BLaER1 (cell line): ENCODE measurements around the gene ALKAL2.

ENCODE experiments used
- H3K27ac ChIP-seq: shearing (Covaris generic); formaldehyde crosslinking; 2 replicates; pipeline ENCODE4 v1.8.1; 2022
- H3K27me3 ChIP-seq: shearing (Covaris generic); formaldehyde crosslinking; 2 replicates; pipeline ENCODE4 v1.8.1; 2022
- H3K36me3 ChIP-seq: shearing (Covaris generic); formaldehyde crosslinking; 2 replicates; pipeline ENCODE4 v1.8.1; 2022
- H3K4me1 ChIP-seq: shearing (Covaris generic); formaldehyde crosslinking; 2 replicates; pipeline ENCODE4 v1.8.1; 2022
- H3K4me2 ChIP-seq: shearing (Covaris generic); formaldehyde crosslinking; 2 replicates; pipeline ENCODE4 v1.8.1; 2022
- H3K4me3 ChIP-seq: shearing (Covaris generic); formaldehyde crosslinking; 2 replicates; pipeline ENCODE4 v1.8.1; 2022
- H3K9ac ChIP-seq: shearing (Covaris generic); formaldehyde crosslinking; 2 replicates; pipeline ENCODE4 v1.8.1; 2022
- H3K9me3 ChIP-seq: shearing (Covaris generic); formaldehyde crosslinking; 2 replicates; pipeline ENCODE4 v1.8.1; 2022
- H4K20me1 ChIP-seq: shearing (Covaris generic); formaldehyde crosslinking; 2 replicates; pipeline ENCODE4 v1.8.1; 2022
- Cebpa-rat ChIP-seq: shearing (Covaris generic); IDR thresholded peaks from 2 replicates; pipeline ENCODE4 v1.8.1; 2022

The ALKAL2 gene

DNA sequence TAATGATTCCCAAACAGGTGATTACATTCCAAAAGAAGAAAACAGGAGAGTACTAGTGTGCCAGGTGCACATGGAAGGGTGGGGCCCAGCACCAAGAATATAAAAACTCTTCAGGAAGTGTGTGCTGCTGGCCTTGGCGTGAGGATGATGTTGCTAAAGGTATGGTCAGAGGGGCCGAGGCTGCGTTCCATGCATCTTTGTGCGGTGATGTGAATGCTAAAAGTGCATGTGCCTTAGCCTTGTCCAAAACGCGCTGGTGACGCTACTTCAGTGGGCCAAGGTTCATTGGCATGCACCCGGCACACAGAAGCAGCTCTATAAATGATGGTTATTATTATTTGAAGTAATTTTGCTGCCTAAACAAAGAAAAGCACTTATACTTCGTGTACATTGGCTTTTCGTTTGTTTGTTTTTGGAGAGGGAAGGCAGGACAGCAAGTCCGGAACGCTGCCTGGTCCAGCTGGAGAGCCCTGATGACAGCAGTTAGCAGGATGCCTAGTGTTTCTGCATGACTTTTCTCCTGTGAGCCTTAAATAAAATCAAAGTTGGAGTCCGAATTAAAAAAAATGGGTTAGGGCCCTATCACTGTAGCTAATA, 2.9 kb downstream of the ALKAL2 start:
- no peak for TF ChIP-seq Cebpa-rat
- Histone ChIP-seq H3K4me3 (no peak overlapping the region), H3K27ac (no peak overlapping the region), H3K9ac (no peak overlapping the region), H3K4me1 (peaks cover 24% of the 10 kb centered on the region), H3K4me2 (no peak overlapping the region), H3K9me3 (no peaks in the 10 kb centered on the region), H3K36me3 (peaks cover 50% of the 10 kb centered on the region), H3K27me3 (peaks cover 52% of the 10 kb centered on the region), H4K20me1 (peaks cover 90% of the 10 kb centered on the region)

DNA sequence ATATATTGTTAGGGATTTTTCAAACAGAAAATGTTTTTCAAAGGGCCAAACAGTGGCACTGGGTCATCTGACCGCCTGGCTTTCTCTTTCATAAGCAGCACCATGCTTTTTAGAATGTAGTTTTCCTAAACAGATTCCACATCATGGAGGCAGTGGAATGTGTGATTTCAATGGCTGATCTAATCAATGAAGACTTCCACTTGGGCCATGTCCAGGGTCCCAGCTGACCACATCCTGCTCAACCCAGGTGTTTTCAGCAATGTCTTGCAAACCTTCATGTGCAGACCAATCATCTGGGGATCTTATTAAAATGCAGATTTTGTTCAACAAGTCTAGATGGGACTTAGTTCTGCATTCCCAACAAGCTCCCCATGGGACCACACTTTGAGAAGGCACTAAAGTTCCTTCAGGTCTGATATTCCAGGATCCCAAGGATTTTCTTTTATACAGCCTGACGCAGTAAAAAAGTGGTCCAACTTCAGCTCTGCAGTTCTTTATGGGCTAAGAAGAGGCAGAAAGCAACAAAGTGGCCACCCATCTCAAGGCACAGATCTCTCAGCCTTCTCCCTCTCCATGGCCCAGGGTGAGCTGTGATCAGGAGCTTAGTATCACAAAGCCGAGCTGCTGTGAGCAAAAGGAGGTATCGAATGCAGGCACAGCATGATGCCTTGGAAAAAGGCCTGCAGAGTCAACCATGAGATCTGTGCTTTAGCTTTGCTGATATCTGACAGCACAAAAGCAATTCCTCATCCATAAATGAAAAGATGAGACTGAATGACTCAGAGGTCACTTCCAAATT, 3.7 kb downstream of the ALKAL2 start:
- no peak overlapping the region for H3K4me3 ChIP-seq
- peaks cover 58% of the 10 kb centered on the region for H3K36me3 ChIP-seq
- H3K9me3 ChIP-seq, result no peaks in the 10 kb centered on the region
- no peak for TF ChIP-seq Cebpa-rat
- H3K4me2 ChIP-seq, result no peak overlapping the region
- peaks cover 91% of the 10 kb centered on the region for H4K20me1 ChIP-seq
- H3K27ac ChIP-seq, result no peak overlapping the region
- no peak overlapping the region for H3K9ac ChIP-seq
- peaks cover 44% of the 10 kb centered on the region for H3K27me3 ChIP-seq
- H3K4me1 ChIP-seq, result peaks cover 16% of the 10 kb centered on the region

DNA sequence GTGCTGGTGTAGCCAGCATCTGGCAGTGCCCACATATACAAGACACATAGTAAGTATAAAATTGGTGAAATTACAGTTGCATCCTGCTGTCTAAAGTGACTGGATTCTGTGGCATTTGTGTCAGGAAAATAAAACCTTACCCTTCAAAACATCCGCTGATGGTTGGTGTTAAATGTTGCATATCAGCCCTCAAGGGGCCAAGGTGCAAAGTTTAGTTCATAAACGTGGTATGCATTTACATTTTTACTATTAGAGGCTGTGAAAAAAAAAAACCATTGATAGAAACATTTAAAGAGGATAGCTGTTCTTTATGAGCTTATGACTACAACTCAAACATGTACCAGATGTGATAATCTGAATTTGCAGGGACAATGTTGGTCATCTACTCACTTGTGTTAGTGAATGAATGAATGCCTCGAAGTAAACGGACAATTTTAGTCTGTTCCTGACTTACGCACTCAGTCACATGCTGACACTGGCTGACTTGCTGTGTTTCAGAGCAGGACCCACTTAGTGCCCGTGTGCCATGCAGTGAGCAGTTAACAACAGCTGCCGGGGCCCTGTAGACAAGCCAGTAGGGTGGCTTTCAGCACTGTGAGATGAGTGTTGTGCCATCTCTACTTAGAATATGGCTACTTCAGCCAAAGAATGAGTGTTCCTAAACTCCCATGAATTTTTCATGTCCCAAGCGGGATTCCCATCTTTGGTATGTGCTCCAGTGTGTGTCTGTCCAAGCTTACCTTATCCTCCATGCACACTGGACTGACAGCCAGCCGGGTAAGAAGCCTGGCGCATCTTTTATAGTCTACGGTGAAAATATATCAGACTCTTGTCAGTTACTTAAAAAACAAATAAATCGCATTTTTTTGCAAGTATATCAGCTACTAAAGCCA, 5.3 kb downstream of the ALKAL2 start:
- H3K9ac ChIP-seq, result no peak overlapping the region
- H3K27me3 ChIP-seq, result peaks cover 30% of the 10 kb centered on the region
- peaks cover 98% of the 10 kb centered on the region for H4K20me1 ChIP-seq
- TF ChIP-seq Cebpa-rat, result no peak
- peaks cover 9% of the 10 kb centered on the region for H3K4me1 ChIP-seq
- no peak overlapping the region for H3K4me3 ChIP-seq
- H3K4me2 ChIP-seq, result no peak overlapping the region
- H3K27ac ChIP-seq, result no peak overlapping the region
- peaks cover 73% of the 10 kb centered on the region for H3K36me3 ChIP-seq
- no peaks in the 10 kb centered on the region for H3K9me3 ChIP-seq

DNA sequence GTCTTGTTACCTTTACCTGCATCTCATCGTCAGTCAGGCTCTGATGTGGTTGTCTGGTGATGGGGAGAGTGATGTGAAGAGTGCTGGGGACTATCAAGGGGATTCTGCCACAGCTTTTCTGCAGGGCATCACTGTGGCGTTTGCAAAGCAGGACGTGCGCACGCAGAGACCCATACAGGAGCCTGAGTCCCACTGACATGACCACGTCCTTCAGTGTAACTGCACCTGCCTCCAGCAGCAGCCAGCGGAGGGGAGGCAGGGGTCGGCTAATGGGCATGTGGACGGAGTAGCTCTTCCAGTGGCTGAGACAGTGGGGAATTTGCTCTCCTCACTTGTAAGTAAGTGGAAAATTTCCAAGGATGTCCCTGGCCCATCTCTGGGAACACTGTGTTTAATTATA, 6.5 kb downstream of the ALKAL2 start:
- Histone ChIP-seq H3K27me3 (peaks cover 18% of the 10 kb centered on the region), H3K36me3 (peaks cover 85% of the 10 kb centered on the region), H3K4me3 (no peak overlapping the region), H3K9ac (no peak overlapping the region), H4K20me1 (peaks cover 99% of the 10 kb centered on the region), H3K27ac (no peak overlapping the region), H3K9me3 (no peaks in the 10 kb centered on the region), H3K4me1 (peaks cover 2% of the 10 kb centered on the region; the same call in 1 of the 2 replicates), H3K4me2 (no peak overlapping the region)
- TF ChIP-seq Cebpa-rat, result no peak

DNA sequence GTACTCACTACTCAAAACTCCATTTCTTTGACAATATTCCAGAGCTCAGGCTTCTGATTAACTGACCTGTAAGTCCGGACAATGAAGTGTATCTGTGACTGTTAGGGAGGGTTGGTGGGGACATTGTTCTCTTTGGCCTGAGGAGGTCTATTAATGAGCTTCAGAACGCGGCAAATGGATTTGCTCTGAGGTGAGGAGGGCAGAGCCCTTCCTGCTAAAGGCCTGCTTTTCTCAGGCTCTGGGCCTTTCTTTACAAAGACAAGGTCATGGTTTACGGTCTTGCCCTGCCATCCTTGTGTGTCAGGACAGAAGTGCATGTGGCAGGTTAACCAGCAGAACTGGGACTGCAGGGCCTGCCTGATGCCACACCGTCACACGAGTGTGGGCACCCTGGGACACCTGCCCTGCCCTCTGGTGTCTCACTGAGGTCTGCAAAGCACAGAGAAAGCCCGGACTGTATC, 7.2 kb downstream of the ALKAL2 start:
- Histone ChIP-seq H3K27ac (no peak overlapping the region), H3K4me1 (peaks cover 9% of the 10 kb centered on the region), H3K36me3 (peaks cover 91% of the 10 kb centered on the region), H3K4me3 (no peak overlapping the region), H3K4me2 (no peak overlapping the region), H3K9me3 (no peaks in the 10 kb centered on the region), H4K20me1 (peaks cover 99% of the 10 kb centered on the region), H3K27me3 (peaks cover 11% of the 10 kb centered on the region), H3K9ac (no peak overlapping the region)
- TF ChIP-seq Cebpa-rat, result no peak

DNA sequence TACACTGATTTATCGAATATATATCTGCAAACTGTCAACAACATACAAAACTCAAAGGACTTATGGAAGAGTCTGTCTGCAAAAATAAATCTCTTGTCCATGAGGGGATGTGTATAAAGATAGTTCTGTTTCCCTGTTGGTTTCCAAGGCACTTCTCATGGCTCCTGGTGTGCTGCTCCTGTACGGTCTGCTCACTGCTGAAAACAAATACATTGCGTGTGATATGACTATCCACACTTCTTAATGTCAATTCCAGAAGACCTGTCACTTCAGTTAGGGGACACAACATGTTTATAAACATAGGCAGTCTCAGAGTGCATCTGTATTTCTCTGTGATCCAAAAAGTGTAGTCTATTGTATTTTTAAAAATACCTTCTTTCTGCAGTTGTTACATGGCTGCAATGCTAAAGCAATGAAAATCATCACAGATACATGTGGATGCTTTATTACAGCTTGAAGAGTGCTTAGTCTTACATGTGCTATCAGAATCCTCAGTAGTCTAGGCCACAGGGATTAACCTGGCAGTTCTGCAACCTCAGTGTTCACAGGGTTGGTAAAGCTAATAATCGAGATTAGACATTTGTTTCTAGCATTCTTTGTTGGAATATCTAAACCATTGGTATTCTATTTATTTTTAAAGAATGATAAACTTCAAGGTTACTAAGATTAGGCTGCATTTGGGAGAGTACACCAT, 7.8 kb downstream of the ALKAL2 start:
- no peak overlapping the region for H3K4me2 ChIP-seq

DNA sequence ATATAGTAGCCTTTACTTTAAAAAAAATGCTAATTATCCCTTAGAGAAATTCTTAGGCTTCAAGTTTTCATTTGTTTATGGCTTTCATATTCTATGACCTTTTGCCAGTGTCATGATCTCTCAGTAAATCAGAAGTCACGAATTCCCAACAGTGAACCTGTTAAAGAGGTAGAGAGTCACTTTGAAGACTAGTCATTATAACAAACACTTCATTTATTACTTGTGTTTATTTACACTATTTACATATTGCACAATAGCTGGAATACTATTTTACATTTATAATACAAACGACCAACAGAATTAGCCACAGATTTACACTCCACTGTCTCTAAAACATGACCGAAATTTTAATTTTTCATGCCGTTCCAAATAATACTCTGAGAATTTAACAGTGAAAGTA, 8.5 kb downstream of the ALKAL2 start:
- Histone ChIP-seq H3K4me1 (peaks cover 22% of the 10 kb centered on the region), H3K36me3 (peaks cover 88% of the 10 kb centered on the region), H3K4me3 (no peak overlapping the region), H3K9ac (no peak overlapping the region), H3K27ac (no peak overlapping the region), H3K9me3 (no peaks in the 10 kb centered on the region), H3K4me2 (no peak overlapping the region), H3K27me3 (no peaks in the 10 kb centered on the region; the same call in 1 of the 2 replicates), H4K20me1 (peaks cover 99% of the 10 kb centered on the region)
- TF ChIP-seq Cebpa-rat, result peak; percentile 20; the same call in 1 of the 2 replicates

More for the DNA sequence above, 7.8 kb downstream of the ALKAL2 start:
- Histone ChIP-seq H3K9ac (no peak overlapping the region), H3K27me3 (peaks cover 5% of the 10 kb centered on the region), H3K9me3 (no peaks in the 10 kb centered on the region), H3K4me3 (no peak overlapping the region), H3K4me1 (peaks cover 14% of the 10 kb centered on the region), H3K36me3 (peaks cover 91% of the 10 kb centered on the region), H4K20me1 (peaks cover 99% of the 10 kb centered on the region), H3K27ac (no peak overlapping the region)
- TF ChIP-seq Cebpa-rat, result no peak

DNA sequence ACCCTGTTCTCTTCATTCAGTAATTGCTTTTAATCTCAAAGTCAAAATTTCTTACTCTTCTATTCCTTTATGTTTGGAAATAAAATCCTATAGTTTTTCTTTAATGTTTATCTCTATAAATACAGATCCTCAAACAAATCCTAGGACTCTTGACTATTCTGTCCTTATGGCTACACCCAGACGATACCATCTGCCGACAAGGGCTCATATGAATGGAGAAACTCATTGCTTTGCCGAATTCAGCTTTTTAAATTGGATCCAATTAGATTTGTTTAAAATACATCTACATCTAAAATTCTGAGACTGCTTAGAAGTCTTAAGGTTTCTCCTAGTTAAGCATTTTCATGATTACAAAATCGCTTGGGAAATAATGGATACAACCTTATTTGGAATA, 9.0 kb downstream of the ALKAL2 start:
- TF ChIP-seq Cebpa-rat, result no peak
- H3K36me3 ChIP-seq, result peaks cover 88% of the 10 kb centered on the region
- no peaks in the 10 kb centered on the region for H3K9me3 ChIP-seq
- no peak overlapping the region for H3K9ac ChIP-seq
- no peak overlapping the region for H3K4me2 ChIP-seq
- no peak overlapping the region for H3K27ac ChIP-seq
- peaks cover 23% of the 10 kb centered on the region for H3K4me1 ChIP-seq
- H4K20me1 ChIP-seq, result peaks cover 99% of the 10 kb centered on the region
- no peak overlapping the region for H3K4me3 ChIP-seq
- H3K27me3 ChIP-seq, result no peaks in the 10 kb centered on the region

DNA sequence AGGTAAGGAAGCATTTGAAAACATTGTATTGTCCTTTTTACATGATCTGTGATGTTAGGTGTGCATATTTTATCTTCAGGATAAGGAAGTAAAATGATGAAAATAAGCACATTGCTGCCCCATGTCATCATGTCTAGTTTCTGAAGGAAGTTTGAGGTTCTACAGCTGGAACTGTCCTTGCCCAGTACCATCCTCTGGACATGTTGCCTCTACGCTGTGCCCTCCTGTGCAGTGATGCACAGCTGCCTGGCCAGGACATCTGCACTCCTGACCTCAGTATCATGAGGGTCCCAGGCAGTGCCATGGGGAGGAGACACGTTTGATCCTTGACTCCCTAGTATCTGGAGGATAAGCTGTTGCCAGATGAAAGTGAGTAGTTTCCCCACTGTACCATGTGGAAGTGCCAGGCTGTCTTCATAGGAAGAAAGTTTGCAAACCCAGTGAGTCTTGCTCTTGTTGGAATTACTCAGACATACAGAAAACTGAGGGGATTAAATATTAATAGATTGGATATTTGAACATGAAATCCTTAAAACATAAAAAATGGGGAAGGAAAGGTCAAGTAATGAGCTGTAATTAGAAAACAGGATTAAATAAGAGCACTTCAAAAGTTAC, 9.5 kb downstream of the ALKAL2 start:
- no peak overlapping the region for H3K4me3 ChIP-seq
- no peaks in the 10 kb centered on the region for H3K27me3 ChIP-seq
- peaks cover 99% of the 10 kb centered on the region for H4K20me1 ChIP-seq
- no peak overlapping the region for H3K4me2 ChIP-seq
- no peak overlapping the region for H3K27ac ChIP-seq
- TF ChIP-seq Cebpa-rat, result no peak
- no peak overlapping the region for H3K9ac ChIP-seq
- H3K4me1 ChIP-seq, result peaks cover 23% of the 10 kb centered on the region
- no peaks in the 10 kb centered on the region for H3K9me3 ChIP-seq
- H3K36me3 ChIP-seq, result peaks cover 88% of the 10 kb centered on the region
